GM19438 (cell line): Measurements from ENCODE around the gene SPEF1.
"Not testable (repeated sequence)": the region's sequence is repeated elsewhere in the genome, so short reads cannot be mapped to it uniquely, and the experiment has no call there.

ENCODE experiments used
- ATAC-seq: cut with Tn5 transposase; IDR thresholded peaks from one replicate; pipeline ENCODE4 v1.9.1; 2021; ENCODE audit warnings: low read depth; ENCODE audit not compliant: unreplicated experiment

Gene SPEF1

GRCh38 chr20:3794168-3794567 is 12.9 kb upstream of the SPEF1 start:
- not testable (repeated sequence) for ATAC-seq

- ATAC-seq = not testable (repeated sequence)
These were observed 8.0 kb upstream of the SPEF1 start for GRCh38 chr20:3789201-3789600.

GRCh38 chr20:3788685-3789155 is 7.5 kb upstream of the SPEF1 start:
- ATAC-seq = no peak

GRCh38 chr20:3787324-3788014 is 6.2 kb upstream of the SPEF1 start:
- ATAC-seq = no peak

- ATAC-seq = peak; percentile 63
These were observed 5.5 kb upstream of the SPEF1 start, which contains the start of gene CENPB for GRCh38 chr20:3786665-3787323. TSS of gene CENPB (minus strand) at chr20:3786740. CDS start at chr20:3786483, 257 bp downstream.

- peak; percentile 4 for ATAC-seq
These were observed 4.9 kb upstream of the SPEF1 start for GRCh38 chr20:3786126-3786484.

GRCh38 chr20:3785240-3786125 is 4.2 kb upstream of the SPEF1 start:
- ATAC-seq = no peak

GRCh38 chr20:3784863-3785239 is 3.6 kb upstream of the SPEF1 start:
- ATAC-seq = no peak

GRCh38 chr20:3784216-3784853 is 3.1 kb upstream of the SPEF1 start:
- no peak for ATAC-seq

- no peak for ATAC-seq
These were observed 2.4 kb upstream of the SPEF1 start for GRCh38 chr20:3783511-3784195.

- no peak for ATAC-seq
These were observed 1.8 kb upstream of the SPEF1 start for GRCh38 chr20:3783068-3783489.

- no peak for ATAC-seq
These were observed 1.3 kb upstream of the SPEF1 start for GRCh38 chr20:3782597-3782996.

GRCh38 chr20:3778976-3779375 is 2.3 kb downstream of the SPEF1 start:
- no peak for ATAC-seq

- no peak for ATAC-seq
These were observed 3.3 kb downstream of the SPEF1 start for GRCh38 chr20:3777716-3778629.

- ATAC-seq = no peak
These were observed 3.9 kb downstream of the SPEF1 start for GRCh38 chr20:3777381-3777715.

- no peak for ATAC-seq
These were observed 5.7 kb downstream of the SPEF1 start for GRCh38 chr20:3775457-3776108.

- no peak for ATAC-seq
These were observed 9.6 kb downstream of the SPEF1 start for GRCh38 chr20:3771552-3772058.

GRCh38 chr20:3768342-3769130 is 12.7 kb downstream of the SPEF1 start:
- peak; percentile 32 for ATAC-seq
